MCF 10A (cell line): ENCODE measurements around the gene ZC3HAV1L. TPM values are rescaled to one million over a fixed set of nuclear protein-coding genes. Genes with fewer than 3 reads are reported as not detected.
A peak's percentile ranks its signal among the peaks of the same experiment; 100 is the strongest.

Experiments
- BruUV-seq: library from RNA; stranded (reverse); fragments of 400-500 nt; replicated peaks from 2 replicates; lab custom pipeline; 2021; lab: Mats Ljungman, UMichigan
- CTCF ChIA-PET: fragments of 300-600 bp; sonication (Branson Sonifier 250); formaldehyde crosslinking; extraction: SDS; loops from one replicate; lab custom pipeline; 2021; ENCODE audit warnings: antibody characterized with exemption, inconsistent platforms; lab: Yijun Ruan, JAX
- POLR2A ChIA-PET: fragments of 300-600, 350-650 bp; sonication (Branson Sonifier 250); formaldehyde crosslinking; extraction: SDS; loops from one replicate; lab custom pipeline; 2020; ENCODE audit warnings: antibody characterized with exemption, inconsistent platforms; lab: Yijun Ruan, JAX
- DNase-seq: peaks from one replicate; pipeline ENCODE4 v3.0.0-alpha.2; 2018; ENCODE audit not compliant: unreplicated experiment
- H3K27ac Mint-ChIP-seq: one replicate; pipeline ENCODE4 v1.8.0; 2022; ENCODE audit warnings: mild to moderate bottlenecking, low read depth, mixed read lengths; ENCODE audit not compliant: unreplicated experiment
- H3K27me3 Mint-ChIP-seq: one replicate; pipeline ENCODE4 v1.8.0; 2022; ENCODE audit warnings: mixed read lengths; ENCODE audit not compliant: insufficient read depth, unreplicated experiment
- H3K36me3 Mint-ChIP-seq: one replicate; pipeline ENCODE4 v1.8.0; 2022; ENCODE audit warnings: mild to moderate bottlenecking, moderate library complexity, mixed read lengths; ENCODE audit not compliant: insufficient read depth, unreplicated experiment
- H3K4me1 Mint-ChIP-seq: one replicate; pipeline ENCODE4 v1.8.0; 2022; ENCODE audit warnings: mixed read lengths; ENCODE audit not compliant: insufficient read depth, unreplicated experiment
- H3K4me3 Mint-ChIP-seq: one replicate; pipeline ENCODE4 v1.8.0; 2022; ENCODE audit warnings: mild to moderate bottlenecking, moderate library complexity, mixed read lengths; ENCODE audit not compliant: unreplicated experiment
- H3K9me3 Mint-ChIP-seq: one replicate; pipeline ENCODE4 v1.8.0; 2022; ENCODE audit warnings: mixed read lengths; ENCODE audit not compliant: unreplicated experiment
- CTCF ChIP-seq: fragments of 200-600 bp; IDR thresholded peaks from one replicate; pipeline ENCODE4 v1.8.0; 2022; ENCODE audit warnings: antibody characterized with exemption, mild to moderate bottlenecking; ENCODE audit not compliant: unreplicated experiment
- intact Hi-C: fragments of 100-400 bp; cut with micrococcal nuclease; formaldehyde crosslinking; loops from 2 replicates; pipeline ENCODE4 v1.14.1; 2022
- total RNA-seq: library from RNA; stranded (reverse); gene quantifications from 2 replicates; pipeline ENCODE4 v1.2.3, GENCODE V29; 2022

ZC3HAV1L gene
- total RNA-seq, 1 experiment from 2014 or later: 10.9 TPM

GRCh38 chr7:139023076-139023475 lies 12.8 kb downstream of the ZC3HAV1L start:
- ChIA-PET POLR2A (no interaction called here), CTCF (interaction anchor here (1.1 kb wide), 1 partner anchor 12 kb away, joined by 4 read pairs; no protein-coding TSS in a partner anchor)
- Mint-ChIP-seq H3K4me1 (peaks cover 5% of the 10 kb centered on the region), H3K4me3 (no peak overlapping the region), H3K27me3 (no peaks in the 10 kb centered on the region), H3K9me3 (no peaks in the 10 kb centered on the region), H3K36me3 (peaks cover 67% of the 10 kb centered on the region), H3K27ac (peak overlapping the region; percentile 46)
- DNase-seq: no peak
- BruUV-seq: no TSS peak
- intact Hi-C loops: no loop called here
- no peak for TF ChIP-seq CTCF

GRCh38 chr7:139022286-139022685 lies 13.6 kb downstream of the ZC3HAV1L start:
- H3K9me3 Mint-ChIP-seq: no peaks in the 10 kb centered on the region
- no peak overlapping the region for H3K4me3 Mint-ChIP-seq
- H3K36me3 Mint-ChIP-seq: peaks cover 61% of the 10 kb centered on the region
- ChIA-PET CTCF (interaction anchor here (1.2 to 2.2 kb wide), 3 partner anchors 12 to 52 kb away, joined by 3 to 4 read pairs (median 3); no protein-coding TSS in a partner anchor), POLR2A (interaction anchor here (0.6 to 1.0 kb wide), 3 partner anchors 11 to 70 kb away, joined by 3 to 5 read pairs (median 3); partner anchors contain the start of gene ZC3HAV1L)
- TF ChIP-seq CTCF: no peak
- peaks cover 5% of the 10 kb centered on the region for H3K4me1 Mint-ChIP-seq
- intact Hi-C loops: no loop called here
- no TSS peak for BruUV-seq
- H3K27ac Mint-ChIP-seq: peak overlapping the region; percentile 46
- DNase-seq: no peak
- no peaks in the 10 kb centered on the region for H3K27me3 Mint-ChIP-seq

- Mint-ChIP-seq H3K36me3 (peaks cover 37% of the 10 kb centered on the region), H3K4me1 (peaks cover 5% of the 10 kb centered on the region), H3K27ac (no peak overlapping the region), H3K27me3 (peaks cover 15% of the 10 kb centered on the region), H3K9me3 (no peaks in the 10 kb centered on the region), H3K4me3 (no peak overlapping the region)
- intact Hi-C loops: no loop called here
- POLR2A ChIA-PET: interaction anchor here (1.2 to 2.0 kb wide), 2 partner anchors 16 to 18 kb away, joined by 3 to 6 read pairs; no protein-coding TSS in a partner anchor
- no peak for TF ChIP-seq CTCF
- no TSS peak for BruUV-seq
- CTCF ChIA-PET: interaction anchor here (0.5 to 4.2 kb wide), 8 partner anchors 10 to 983 kb away, joined by 3 to 34 read pairs (median 8); no protein-coding TSS in a partner anchor
- DNase-seq: no peak
Observed at GRCh38 chr7:139018910-139019309, 16.9 kb downstream of the ZC3HAV1L start.

- H3K4me1 Mint-ChIP-seq: peaks cover 5% of the 10 kb centered on the region
- intact Hi-C loops: loop anchor here (1.0 kb wide), 2 partner anchors 58 to 131 kb away; no protein-coding TSS in a partner anchor
- POLR2A ChIA-PET: interaction anchor here (0.5 to 2.0 kb wide), 7 partner anchors 13 to 1180 kb away, joined by 3 to 6 read pairs (median 3); no protein-coding TSS in a partner anchor
- H3K27ac Mint-ChIP-seq: no peak overlapping the region
- no peak overlapping the region for H3K4me3 Mint-ChIP-seq
- peaks cover 26% of the 10 kb centered on the region for H3K27me3 Mint-ChIP-seq
- BruUV-seq: no TSS peak
- H3K9me3 Mint-ChIP-seq: no peaks in the 10 kb centered on the region
- CTCF ChIA-PET: interaction anchor here (0.5 to 4.2 kb wide), 33 partner anchors 8 to 995 kb away, joined by 3 to 34 read pairs (median 4); partner anchors contain the start of gene ZC3HAV1L
- peak; percentile 77 for DNase-seq
- H3K36me3 Mint-ChIP-seq: peaks cover 18% of the 10 kb centered on the region
- peak; percentile 62 for TF ChIP-seq CTCF
Observed at GRCh38 chr7:139016931-139017511, 18.8 kb downstream of the ZC3HAV1L start.
